ENCODE measurements around the gene EFCC1.

Gene EFCC1

GRCh38 chr3:129015388-129016105 lies 14.4 kb downstream of the EFCC1 start:
- DNase-seq, result peak; percentile 45

GRCh38 chr3:129016356-129016719 lies 15.2 kb downstream of the EFCC1 start:
- DNase-seq, result no peak

- no peak for DNase-seq
These were observed 15.8 kb downstream of the EFCC1 start for GRCh38 chr3:129016720-129017483.

- no peak for DNase-seq
These were observed 16.4 kb downstream of the EFCC1 start for GRCh38 chr3:129017484-129017899.

GRCh38 chr3:129018271-129018670 lies 17.2 kb downstream of the EFCC1 start:
- DNase-seq, result no peak

- no peak for DNase-seq
These were observed 17.6 kb downstream of the EFCC1 start for GRCh38 chr3:129018751-129019150.

GRCh38 chr3:129019266-129019665 lies 18.2 kb downstream of the EFCC1 start:
- DNase-seq, result no peak

GRCh38 chr3:129020691-129021090 lies 19.6 kb downstream of the EFCC1 start:
- DNase-seq, result no peak

- no peak for DNase-seq
These were observed 20.0 kb downstream of the EFCC1 start for GRCh38 chr3:129021140-129021551.

- no peak for DNase-seq
These were observed 21.3 kb downstream of the EFCC1 start for GRCh38 chr3:129022114-129023007.

- no peak for DNase-seq
These were observed 21.9 kb downstream of the EFCC1 start for GRCh38 chr3:129023008-129023358.

GRCh38 chr3:129023909-129024308 lies 22.8 kb downstream of the EFCC1 start:
- no peak for DNase-seq

- DNase-seq, result no peak
These were observed 24.0 kb downstream of the EFCC1 start for GRCh38 chr3:129025108-129025507.

GRCh38 chr3:129025691-129026435 lies 24.8 kb downstream of the EFCC1 start:
- no peak for DNase-seq

GRCh38 chr3:129026728-129027543 lies 25.8 kb downstream of the EFCC1 start:
- peak; percentile 88 for DNase-seq

- DNase-seq, result no peak
These were observed 26.4 kb downstream of the EFCC1 start for GRCh38 chr3:129027544-129027880.

GRCh38 chr3:129028866-129029265 lies 27.8 kb downstream of the EFCC1 start:
- no peak for DNase-seq

- DNase-seq, result no peak
These were observed 29.5 kb downstream of the EFCC1 start for GRCh38 chr3:129030611-129031010.

GRCh38 chr3:129031476-129032215 lies 30.5 kb downstream of the EFCC1 start:
- no peak for DNase-seq

- no peak for DNase-seq
These were observed 31.6 kb downstream of the EFCC1 start for GRCh38 chr3:129032716-129033115.

GRCh38 chr3:129033151-129033550 lies 32.0 kb downstream of the EFCC1 start:
- DNase-seq, result no peak

Data from activated CD4-positive, CD25-positive, alpha-beta regulatory T cell treated with anti-CD3 and anti-CD28 coated beads, Interleukin-2, amount 50 U/mL, for 72 hours (primary cell).